COR-L47 (cell line): Measurements from ENCODE around the gene RAD51B.

Experiments
- DNase-seq: peaks from one replicate; lab custom pipeline; 2025; lab: John Stamatoyannopoulos, UW

Gene RAD51B

GRCh38 chr14:68341411-68342212 is 522.0 kb downstream of the RAD51B start:
- no peak for DNase-seq

GRCh38 chr14:68342216-68342763 is 522.7 kb downstream of the RAD51B start:
- DNase-seq = no peak

- no peak for DNase-seq
These were observed 524.0 kb downstream of the RAD51B start for GRCh38 chr14:68343534-68344118.

- DNase-seq = no peak
These were observed 526.2 kb downstream of the RAD51B start for GRCh38 chr14:68345738-68346137.

GRCh38 chr14:68346556-68347343 is 527.2 kb downstream of the RAD51B start:
- no peak for DNase-seq

GRCh38 chr14:68349900-68350629 is 530.5 kb downstream of the RAD51B start:
- DNase-seq = no peak

- no peak for DNase-seq
These were observed 535.8 kb downstream of the RAD51B start for GRCh38 chr14:68355415-68355814.

- no peak for DNase-seq
These were observed 538.2 kb downstream of the RAD51B start for GRCh38 chr14:68357777-68358176.

GRCh38 chr14:68358500-68358899 is 538.9 kb downstream of the RAD51B start:
- DNase-seq = no peak

- no peak for DNase-seq
These were observed 539.6 kb downstream of the RAD51B start for GRCh38 chr14:68359022-68359836.

- no peak for DNase-seq
These were observed 540.4 kb downstream of the RAD51B start for GRCh38 chr14:68359837-68360552.

- DNase-seq = no peak
These were observed 541.7 kb downstream of the RAD51B start for GRCh38 chr14:68361231-68361630.

GRCh38 chr14:68362846-68363245 is 543.3 kb downstream of the RAD51B start:
- DNase-seq = no peak

GRCh38 chr14:68363466-68363842 is 543.9 kb downstream of the RAD51B start:
- no peak for DNase-seq

GRCh38 chr14:68363843-68364767 is 544.5 kb downstream of the RAD51B start:
- no peak for DNase-seq

- no peak for DNase-seq
These were observed 545.2 kb downstream of the RAD51B start for GRCh38 chr14:68364792-68365192.

GRCh38 chr14:68365228-68365627 is 545.6 kb downstream of the RAD51B start:
- no peak for DNase-seq

GRCh38 chr14:68366656-68367055 is 547.1 kb downstream of the RAD51B start:
- DNase-seq = no peak

- DNase-seq = no peak
These were observed 548.0 kb downstream of the RAD51B start for GRCh38 chr14:68367536-68367935.
